Measurements from ENCODE around the gene STIM2. TPM values are rescaled to one million over a fixed set of nuclear protein-coding genes. Genes with fewer than 3 reads are reported as not detected.

Gene STIM2
- total and polyA plus RNA-seq, 10 of the 15 experiments (the other 5 are each of a cell fraction or from before 2014, with no cell fraction given), result 4.7 to 41.5 (median 16.9) TPM

DNA sequence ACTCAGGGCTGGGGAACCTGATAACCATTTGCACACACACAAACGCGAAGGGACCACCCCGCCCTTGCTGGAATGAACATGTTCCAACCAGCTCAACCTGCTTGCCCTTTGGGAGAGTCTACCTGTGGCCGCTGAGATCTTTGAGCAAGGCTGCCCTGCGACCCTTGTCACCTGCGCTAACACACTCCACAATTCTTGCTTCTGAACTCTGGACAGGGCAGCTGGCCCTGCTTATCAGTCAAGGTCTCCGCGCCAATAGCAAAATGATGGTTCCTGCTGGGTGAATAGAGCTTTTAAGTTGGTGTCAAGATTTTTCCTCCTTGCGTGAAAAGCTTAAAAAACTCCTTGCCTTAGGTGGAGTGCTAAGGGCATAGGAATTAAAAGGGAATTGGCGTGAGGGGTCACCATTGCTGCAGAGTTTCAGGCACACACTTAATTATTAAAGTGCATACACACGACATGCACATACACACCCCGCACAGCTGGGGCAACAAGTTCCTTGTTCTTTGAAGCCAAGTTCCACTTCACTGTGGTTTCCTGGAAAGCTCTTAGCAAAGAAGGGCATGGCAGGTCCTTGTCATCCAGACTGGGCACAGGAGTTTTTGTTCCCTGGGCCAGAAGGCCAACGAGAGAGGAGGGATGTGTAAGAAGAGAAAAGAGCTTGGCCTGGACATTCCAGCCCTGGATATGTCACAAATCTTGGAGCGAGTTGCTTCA, 207.7 kb downstream of the STIM2 start:
- no peaks in the 10 kb centered on the region for H4K20me1 ChIP-seq (ENCODE audit: control insufficient read depth, insufficient read depth)
- ATAC-seq, result no peak
- in situ Hi-C loops (cut with MboI), result no loop called here
- H3K9ac ChIP-seq (ENCODE audit: control insufficient read depth, insufficient read depth, low read length), result no peak overlapping the region
- ChIA-PET CTCF (interaction anchor here (1.2 to 1.7 kb wide), 2 partner anchors 17 to 20 kb away, joined by 4 to 7 read pairs; no protein-coding TSS in a partner anchor), POLR2A (no interaction called here), RAD21 (ENCODE audit: unreplicated experiment) (interaction anchor here (0.9 to 1.1 kb wide), 2 partner anchors 13 to 20 kb away, joined by 3 read pairs; no protein-coding TSS in a partner anchor), SMC1A (ENCODE audit: uncharacterized antibody, unreplicated experiment) (interaction anchor here (1.2 to 1.5 kb wide), 2 partner anchors 12 to 14 kb away, joined by 3 read pairs; no protein-coding TSS in a partner anchor)
- no peaks in the 10 kb centered on the region for H3K4me1 ChIP-seq (ENCODE audit: control insufficient read depth, insufficient read depth, low read length)
- no TSS peak for BruUV-seq (replicated peaks)
- no peak for FAIRE-seq
- WGBS (ENCODE audit: insufficient coverage, insufficient replicate concordance, low lambda C conversion rate, missing lambda C conversion rate), result 39% methylated on average over 14 of the region's 14 CpGs
- TF ChIP-seq STAT3 (IDR thresholded peaks at IDR 0.05; ENCODE audit: low read depth, low read length) (no peak), ZNF217 (IDR thresholded peaks at IDR 0.05) (no peak), SREBF2 (IDR thresholded peaks at IDR 0.05; ENCODE audit: low read length) (no peak), YBX1 (IDR thresholded peaks at IDR 0.05) (no peak), TCF3 (IDR thresholded peaks at IDR 0.05; ENCODE audit: borderline replicate concordance, insufficient read depth, low read depth, low read length) (no peak), SMAD1 (IDR thresholded peaks at IDR 0.05; ENCODE audit: low read depth, partially characterized antibody) (no peak)
- TF ChIP-seq, protein P1, sequence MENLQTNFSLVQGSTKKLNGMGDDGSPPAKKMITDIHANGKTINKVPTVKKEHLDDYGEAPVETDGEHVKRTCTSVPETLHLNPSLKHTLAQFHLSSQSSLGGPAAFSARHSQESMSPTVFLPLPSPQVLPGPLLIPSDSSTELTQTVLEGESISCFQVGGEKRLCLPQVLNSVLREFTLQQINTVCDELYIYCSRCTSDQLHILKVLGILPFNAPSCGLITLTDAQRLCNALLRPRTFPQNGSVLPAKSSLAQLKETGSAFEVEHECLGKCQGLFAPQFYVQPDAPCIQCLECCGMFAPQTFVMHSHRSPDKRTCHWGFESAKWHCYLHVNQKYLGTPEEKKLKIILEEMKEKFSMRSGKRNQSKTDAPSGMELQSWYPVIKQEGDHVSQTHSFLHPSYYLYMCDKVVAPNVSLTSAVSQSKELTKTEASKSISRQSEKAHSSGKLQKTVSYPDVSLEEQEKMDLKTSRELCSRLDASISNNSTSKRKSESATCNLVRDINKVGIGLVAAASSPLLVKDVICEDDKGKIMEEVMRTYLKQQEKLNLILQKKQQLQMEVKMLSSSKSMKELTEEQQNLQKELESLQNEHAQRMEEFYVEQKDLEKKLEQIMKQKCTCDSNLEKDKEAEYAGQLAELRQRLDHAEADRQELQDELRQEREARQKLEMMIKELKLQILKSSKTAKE (IDR thresholded peaks at IDR 0.05; ENCODE audit: low read depth, poor library complexity, severe bottlenecking), result no peak
- no peak overlapping the region for H3K4me3 ChIP-seq
- no peaks in the 10 kb centered on the region for H3K79me2 ChIP-seq (ENCODE audit: control insufficient read depth, insufficient read depth, low read length)
- no peak overlapping the region for H2AFZ ChIP-seq (ENCODE audit: control insufficient read depth, low read depth, low read length)
- no peaks in the 10 kb centered on the region for H3K9me3 ChIP-seq (replicated peaks; ENCODE audit: control insufficient read depth, insufficient read depth, low read length)
- peaks cover 0 to 4% of the 10 kb centered on the region in 2 experiments; a peak in 2 of 4 replicates for H3K27me3 ChIP-seq (replicated peaks in 1 of 2; ENCODE audit: control insufficient read depth in 2 of 2, insufficient read depth in 2 of 2, low read length in 1 of 2)
- no peak overlapping the region for H3K4me2 ChIP-seq (ENCODE audit: control insufficient read depth, insufficient read depth)
- H3K36me3 ChIP-seq (ENCODE audit: control insufficient read depth in 2 of 2, insufficient read depth in 2 of 2, low read length in 1 of 2), result no peaks in the 10 kb centered on the region
- intact Hi-C loops (cut with micrococcal nuclease; ENCODE audit: unreplicated experiment), result no loop called here
- no peak for DNase-seq (ENCODE audit: low read depth, low spot score)
- H3K27ac ChIP-seq (ENCODE audit: control insufficient read depth, insufficient read depth), result no peak overlapping the region

Measured in GM12878 (cell line).